Osteoblast (primary cell): ENCODE data around the gene EPB42. TPM values are rescaled to one million over a fixed set of nuclear protein-coding genes. Genes with fewer than 3 reads are reported as not detected.

ENCODE experiments used
- DNase-seq: peaks from one replicate; pipeline ENCODE4 v3.0.0; 2011; ENCODE audit warnings: low spot score, mixed read lengths; ENCODE audit not compliant: insufficient read length; ENCODE audit errors: missing footprints
- H2AFZ ChIP-seq: 2 replicates; pipeline ENCODE4 v1.6.0; 2011; ENCODE audit warnings: mild to moderate bottlenecking, low read length
- H3K27ac ChIP-seq: 2 replicates; pipeline ENCODE4 v1.5.1; 2011; ENCODE audit warnings: mild to moderate bottlenecking, low read depth, low read length, moderate library complexity
- H3K27me3 ChIP-seq: 2 replicates; pipeline ENCODE4 v1.6.0; 2012; ENCODE audit warnings: mild to moderate bottlenecking, control low read depth, inconsistent platforms, low read length, moderate library complexity; ENCODE audit not compliant: insufficient read depth
- H3K36me3 ChIP-seq: 2 replicates; pipeline ENCODE4 v1.5.1; 2011; ENCODE audit warnings: mild to moderate bottlenecking, low read length, control low read depth, moderate library complexity; ENCODE audit not compliant: insufficient read depth
- H3K4me1 ChIP-seq: 2 replicates; pipeline ENCODE4 v1.5.1; 2011; ENCODE audit warnings: mild to moderate bottlenecking, low read length, control low read depth, moderate library complexity; ENCODE audit not compliant: insufficient read depth
- H3K4me2 ChIP-seq: 2 replicates; pipeline ENCODE4 v1.6.0; 2011; ENCODE audit warnings: mild to moderate bottlenecking, low read length; ENCODE audit not compliant: insufficient read depth
- H3K4me3 ChIP-seq: fragments of 200-600 bp; sonication (generic); 3 replicates; pipeline ENCODE4 v1.5.1; 2012; ENCODE audit warnings: mild to moderate bottlenecking, low read length, inconsistent platforms; ENCODE audit not compliant: insufficient read depth
- H3K79me2 ChIP-seq: 2 replicates; pipeline ENCODE4 v1.6.0; 2012; ENCODE audit warnings: mild to moderate bottlenecking, low read length, control low read depth, inconsistent platforms; ENCODE audit not compliant: insufficient read depth
- H3K9me3 ChIP-seq: 2 replicates; pipeline ENCODE4 v1.5.1; 2011; ENCODE audit warnings: low read depth, low read length, control low read depth
- H4K20me1 ChIP-seq: 2 replicates; pipeline ENCODE4 v1.6.0; 2012; ENCODE audit warnings: mild to moderate bottlenecking, low read length, control low read depth; ENCODE audit not compliant: insufficient read depth
- total RNA-seq: library from RNA; depleted of rRNA; stranded (reverse); fragments of >200 nt; gene quantifications from 2 replicates; pipeline ENCODE4 v1.2.3, GENCODE V29; 2012
- TF ChIP-seq, protein P1 (sequence below): IDR thresholded peaks from 2 replicates; pipeline ENCODE4 v1.5.1; 2011; ENCODE audit warnings: mild to moderate bottlenecking, low read depth, low read length, moderate library complexity; ENCODE audit errors: extremely low read depth

The EPB42 gene
- total RNA-seq, 1 donor: not detected

DNA sequence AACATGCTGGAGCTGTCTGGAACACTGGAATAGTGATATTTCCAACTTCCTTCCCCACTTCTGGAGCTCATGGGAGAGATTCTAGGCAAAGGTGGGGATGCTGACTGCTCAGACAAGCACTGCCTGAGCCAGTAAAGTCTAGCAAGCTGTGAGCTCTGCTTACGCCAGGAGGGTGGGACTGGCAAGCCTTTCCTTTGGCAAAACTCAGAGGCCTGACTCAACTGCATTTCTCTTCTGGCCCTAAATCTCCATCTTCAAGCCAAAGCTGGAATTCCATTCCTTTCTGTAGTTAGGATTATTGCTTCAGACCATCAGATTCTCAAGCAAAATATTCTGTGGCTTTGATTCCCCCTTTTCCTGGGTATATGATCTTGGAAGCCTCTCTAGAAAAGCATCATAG is 20.3 kb upstream of the EPB42 start:
- H2AFZ ChIP-seq: no peak overlapping the region
- peak; percentile 91 for DNase-seq
- H3K4me3 ChIP-seq: no peak overlapping the region
- no peaks in the 10 kb centered on the region for H3K36me3 ChIP-seq
- H3K27me3 ChIP-seq: peaks cover 13% of the 10 kb centered on the region
- H3K27ac ChIP-seq: no peak overlapping the region
- TF ChIP-seq, protein P1, sequence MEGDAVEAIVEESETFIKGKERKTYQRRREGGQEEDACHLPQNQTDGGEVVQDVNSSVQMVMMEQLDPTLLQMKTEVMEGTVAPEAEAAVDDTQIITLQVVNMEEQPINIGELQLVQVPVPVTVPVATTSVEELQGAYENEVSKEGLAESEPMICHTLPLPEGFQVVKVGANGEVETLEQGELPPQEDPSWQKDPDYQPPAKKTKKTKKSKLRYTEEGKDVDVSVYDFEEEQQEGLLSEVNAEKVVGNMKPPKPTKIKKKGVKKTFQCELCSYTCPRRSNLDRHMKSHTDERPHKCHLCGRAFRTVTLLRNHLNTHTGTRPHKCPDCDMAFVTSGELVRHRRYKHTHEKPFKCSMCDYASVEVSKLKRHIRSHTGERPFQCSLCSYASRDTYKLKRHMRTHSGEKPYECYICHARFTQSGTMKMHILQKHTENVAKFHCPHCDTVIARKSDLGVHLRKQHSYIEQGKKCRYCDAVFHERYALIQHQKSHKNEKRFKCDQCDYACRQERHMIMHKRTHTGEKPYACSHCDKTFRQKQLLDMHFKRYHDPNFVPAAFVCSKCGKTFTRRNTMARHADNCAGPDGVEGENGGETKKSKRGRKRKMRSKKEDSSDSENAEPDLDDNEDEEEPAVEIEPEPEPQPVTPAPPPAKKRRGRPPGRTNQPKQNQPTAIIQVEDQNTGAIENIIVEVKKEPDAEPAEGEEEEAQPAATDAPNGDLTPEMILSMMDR: no peak
- no peak overlapping the region for H3K4me2 ChIP-seq
- no peaks in the 10 kb centered on the region for H3K79me2 ChIP-seq
- no peaks in the 10 kb centered on the region for H3K9me3 ChIP-seq
- H3K4me1 ChIP-seq: peaks cover 3% of the 10 kb centered on the region
- no peaks in the 10 kb centered on the region for H4K20me1 ChIP-seq

DNA sequence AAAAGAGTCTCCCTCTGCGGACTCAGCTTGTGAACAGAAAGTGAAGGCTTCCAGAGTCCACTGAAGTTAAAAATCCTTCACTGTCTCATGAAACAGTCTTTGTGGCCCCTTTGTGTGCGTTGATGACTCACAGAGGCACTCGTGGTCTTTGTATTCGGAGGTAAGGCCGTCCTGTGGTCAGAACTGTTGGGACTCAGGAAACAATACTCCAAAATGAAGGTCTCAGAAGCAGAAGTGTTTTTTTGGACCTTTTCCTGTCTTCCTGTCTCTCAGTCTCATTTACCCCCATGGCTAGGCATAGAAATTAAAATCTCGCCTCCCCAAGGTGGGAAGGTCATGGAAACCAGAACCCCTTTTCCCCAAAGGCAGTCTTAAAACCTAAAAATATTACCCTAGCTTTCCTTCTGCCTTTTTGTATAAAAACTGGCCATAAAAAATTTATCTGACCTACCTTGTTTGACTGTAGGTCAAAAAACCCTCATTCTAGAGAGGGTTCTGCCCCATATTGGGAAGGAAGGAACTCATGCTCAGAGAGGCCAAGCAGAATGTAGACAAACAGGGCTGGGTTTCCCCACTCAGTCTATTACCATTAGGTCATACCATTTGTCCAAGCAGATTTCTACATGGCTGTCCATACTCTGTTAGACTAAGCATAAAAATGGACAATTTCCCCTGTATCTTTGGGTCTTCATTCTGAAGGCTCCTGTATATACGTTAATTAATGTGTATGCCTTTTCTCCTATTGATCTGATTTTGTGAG is 19.1 kb upstream of the EPB42 start:
- Histone ChIP-seq H2AFZ (no peak overlapping the region), H3K36me3 (no peaks in the 10 kb centered on the region), H3K79me2 (no peaks in the 10 kb centered on the region), H3K27ac (no peak overlapping the region), H3K9me3 (no peaks in the 10 kb centered on the region), H3K4me3 (no peak overlapping the region), H3K27me3 (peaks cover 18% of the 10 kb centered on the region), H3K4me1 (peaks cover 3% of the 10 kb centered on the region), H3K4me2 (no peak overlapping the region), H4K20me1 (no peaks in the 10 kb centered on the region)
- DNase-seq: no peak
- TF ChIP-seq, protein P1: no peak

DNA sequence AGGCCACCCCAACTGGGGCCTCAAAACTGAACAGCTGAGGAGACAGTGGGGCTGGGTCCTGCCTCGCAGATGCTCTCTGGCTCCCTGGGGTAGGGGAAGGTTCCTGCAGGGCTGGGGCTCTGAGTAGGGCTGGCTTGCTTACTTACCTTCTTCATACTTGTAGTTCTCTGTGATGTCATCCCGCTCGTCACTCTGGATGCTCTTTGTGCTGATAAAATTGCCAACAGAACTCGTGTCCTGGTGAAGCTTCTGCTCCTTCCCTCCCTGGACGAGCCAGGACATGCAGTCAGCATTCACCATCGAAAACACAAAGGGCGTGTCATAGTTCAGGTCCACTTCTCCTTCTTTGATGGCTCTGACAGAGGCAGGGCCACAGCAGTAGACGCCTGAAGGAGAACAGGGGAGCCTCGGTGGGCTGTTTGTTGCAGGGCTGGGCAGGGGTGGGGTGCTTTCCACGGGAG is 17.9 kb upstream of the EPB42 start:
- H3K27ac ChIP-seq: no peak overlapping the region
- no peak for DNase-seq
- no peaks in the 10 kb centered on the region for H4K20me1 ChIP-seq
- no peak overlapping the region for H3K4me2 ChIP-seq
- H3K79me2 ChIP-seq: no peaks in the 10 kb centered on the region
- TF ChIP-seq, protein P1: no peak
- H3K9me3 ChIP-seq: no peaks in the 10 kb centered on the region
- H3K27me3 ChIP-seq: peaks cover 19% of the 10 kb centered on the region
- peaks cover 3% of the 10 kb centered on the region for H3K4me1 ChIP-seq
- no peak overlapping the region for H2AFZ ChIP-seq
- H3K4me3 ChIP-seq: no peak overlapping the region
- no peaks in the 10 kb centered on the region for H3K36me3 ChIP-seq

- Histone ChIP-seq H4K20me1 (no peaks in the 10 kb centered on the region), H3K36me3 (no peaks in the 10 kb centered on the region), H3K4me2 (no peak overlapping the region), H3K27me3 (peaks cover 22% of the 10 kb centered on the region), H3K9me3 (no peaks in the 10 kb centered on the region), H3K27ac (no peak overlapping the region), H3K4me3 (no peak overlapping the region), H2AFZ (no peak overlapping the region), H3K79me2 (no peaks in the 10 kb centered on the region), H3K4me1 (peaks cover 3% of the 10 kb centered on the region)
- TF ChIP-seq, protein P1: no peak
- no peak for DNase-seq
Observed at GRCh38 chr15:43237842-43238470, 17.1 kb upstream of the EPB42 start.
